Stimulated activated CD8-positive, alpha-beta memory T cell treated with anti-CD3 and anti-CD28 coated beads, Interleukin-7, amount 100 ng/mL, for 4 hours (primary cell): ENCODE results near the gene S100A4.
"Not testable (repeated sequence)": the region's sequence is repeated elsewhere in the genome, so short reads cannot be mapped to it uniquely, and the experiment has no call there.

Experiments used
- DNase-seq, 2 donors: peaks; one replicate each; pipeline ENCODE4 v3.0.0-alpha.2; 2020; ENCODE audit warnings: low read depth in 2 of 2

The S100A4 gene

DNA sequence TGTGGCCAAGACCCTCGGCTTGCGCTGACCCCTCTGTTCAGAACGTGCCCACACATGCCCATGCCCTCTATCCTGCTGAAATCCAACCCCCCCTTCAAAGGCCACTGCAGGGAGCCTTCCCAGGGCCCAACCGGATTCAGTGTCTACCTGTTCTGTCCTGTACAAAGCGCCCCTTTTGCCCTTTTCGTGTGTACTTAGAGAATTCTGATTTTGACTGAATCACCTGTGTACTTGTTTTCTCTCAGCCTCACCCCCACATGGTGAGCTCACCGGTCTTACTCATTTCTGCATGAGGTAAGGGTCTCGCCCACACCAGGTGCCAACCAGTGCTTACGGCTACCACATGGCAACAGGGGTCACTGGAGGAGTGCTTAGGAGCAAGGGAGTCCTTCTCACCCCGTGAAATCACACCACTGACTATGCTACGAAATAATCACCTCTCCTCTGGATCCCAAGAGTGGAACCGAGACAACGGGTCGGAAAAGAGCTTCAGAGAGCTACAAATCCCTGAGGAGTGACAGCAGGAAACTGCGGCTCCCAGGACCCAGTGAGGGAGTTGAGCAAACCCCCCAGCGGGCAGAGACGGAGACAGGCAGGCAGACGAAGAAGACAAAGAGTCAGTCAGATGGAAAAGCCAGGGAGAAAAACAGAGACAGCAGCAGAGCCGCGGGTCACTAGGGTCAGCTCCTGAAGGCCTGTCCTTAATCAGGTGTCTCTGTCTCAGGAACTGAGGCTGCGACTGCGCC lies 22.2 kb upstream of the S100A4 start:
- peak in 1 of 2 donors; percentile 26 for DNase-seq

DNA sequence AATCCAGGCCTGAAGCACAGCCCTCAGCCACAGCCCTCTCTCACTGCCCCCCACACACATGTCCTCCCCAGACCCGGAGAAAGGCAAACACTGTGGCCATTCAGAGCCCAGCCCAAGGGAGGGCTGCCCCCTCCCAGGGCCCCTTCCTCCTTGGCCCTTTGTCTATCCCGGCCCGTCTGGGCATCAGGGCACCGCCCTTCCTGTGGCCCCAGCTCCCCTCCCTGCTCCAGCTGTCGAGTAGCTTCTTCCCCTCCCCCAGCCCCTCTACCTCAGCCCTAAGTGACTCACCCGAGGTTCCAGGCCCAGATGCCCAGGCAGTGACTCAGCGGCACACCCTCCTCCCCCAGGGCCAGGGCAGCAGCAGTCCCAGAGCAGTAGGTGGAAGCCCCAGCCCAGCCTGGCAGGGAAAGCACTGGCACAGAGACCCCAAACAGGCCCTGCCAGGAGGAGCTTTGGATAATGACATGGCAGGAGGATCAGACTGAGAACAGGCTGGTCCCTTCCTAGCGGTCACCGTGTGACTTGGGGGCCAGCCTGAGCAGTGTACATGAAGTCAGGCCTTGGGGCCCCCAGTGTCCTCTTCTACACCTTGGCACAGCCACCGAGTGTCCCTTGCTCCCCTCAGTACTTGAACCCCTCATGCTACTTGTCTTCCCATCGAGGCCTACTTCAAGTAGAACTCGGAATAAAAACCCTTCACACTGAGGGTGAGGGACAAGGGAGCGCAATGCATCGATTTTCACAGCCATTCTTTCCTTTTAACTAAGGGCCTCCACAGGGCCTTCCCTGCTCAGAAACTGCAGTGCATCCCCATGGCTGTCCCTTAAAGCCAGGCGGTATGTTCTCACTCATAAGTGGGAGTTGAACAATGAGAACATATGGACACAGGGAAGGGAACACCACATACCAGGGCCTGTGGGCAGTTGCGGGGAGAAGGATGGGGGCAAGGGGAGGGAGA lies 21.1 kb upstream of the S100A4 start:
- DNase-seq, result peak; percentile 88 to 90

DNA sequence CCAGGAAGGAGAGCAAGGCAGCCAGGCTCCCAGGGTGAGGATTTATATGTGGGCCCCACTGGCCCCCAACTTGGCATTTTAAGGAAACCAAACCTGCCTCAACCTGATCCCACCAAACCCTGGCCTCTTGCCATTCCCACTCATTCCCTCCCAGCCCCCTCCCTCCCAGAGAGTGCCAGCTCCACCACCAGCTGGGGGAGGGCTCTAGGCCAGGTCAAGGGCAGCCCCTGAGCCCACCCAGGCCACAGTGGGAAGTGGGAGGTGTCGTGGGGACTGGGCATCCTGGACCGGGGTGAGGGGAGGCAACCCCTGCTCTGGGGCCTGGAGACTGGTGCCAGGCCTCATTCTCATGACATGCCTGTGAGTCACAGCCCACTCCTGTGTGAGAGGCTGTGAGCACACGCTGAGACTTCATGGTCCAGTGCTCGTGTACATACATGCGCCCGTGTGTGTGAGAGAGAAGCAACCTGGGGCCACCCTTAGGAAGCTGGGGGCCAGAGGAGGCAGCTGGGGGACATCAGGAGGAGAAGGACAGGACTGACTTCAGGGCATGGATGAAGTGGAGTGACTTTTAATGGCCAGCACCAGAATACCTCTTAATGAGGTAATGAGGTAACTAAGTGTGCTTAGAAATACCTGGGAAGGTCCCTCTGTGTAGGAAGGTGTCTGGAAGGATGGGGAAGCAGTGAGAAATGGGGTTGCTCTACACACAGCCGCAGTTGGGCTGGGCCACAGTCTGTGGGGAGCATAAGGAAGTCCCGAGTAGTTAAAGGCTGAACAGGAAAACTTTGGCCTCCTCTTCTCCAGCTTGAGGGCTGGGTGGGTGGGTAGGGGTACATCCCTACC lies 20.1 kb upstream of the S100A4 start, which contains the start of gene S100A2:
Gene S100A2 (minus strand): TSS at position 316 of the 846 bp plus-strand sequence. CDS start 1,967 bp downstream, outside the sequence.
- DNase-seq, result peak in 1 of 2 donors; percentile 50

DNA sequence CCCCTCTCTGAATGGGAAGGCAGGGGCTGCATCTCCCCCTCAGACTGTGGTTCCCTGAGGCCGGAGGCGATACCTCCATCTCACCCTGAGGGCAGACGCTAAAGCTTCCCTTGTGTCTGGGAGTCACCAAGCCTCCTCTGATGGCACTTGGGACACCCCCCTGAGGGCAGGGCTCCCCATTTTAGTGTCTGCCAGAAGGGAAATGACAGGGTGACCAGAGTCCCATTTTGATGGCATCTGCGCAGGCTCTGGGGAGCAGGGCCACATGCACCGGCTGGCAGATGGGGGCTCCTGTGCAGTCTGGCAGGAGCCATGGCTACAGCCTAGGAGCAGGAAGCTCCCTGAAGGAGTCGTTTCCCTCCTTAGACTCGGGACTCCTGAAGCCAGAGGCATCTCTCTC lies 18.4 kb upstream of the S100A4 start:
- no peak for DNase-seq

DNA sequence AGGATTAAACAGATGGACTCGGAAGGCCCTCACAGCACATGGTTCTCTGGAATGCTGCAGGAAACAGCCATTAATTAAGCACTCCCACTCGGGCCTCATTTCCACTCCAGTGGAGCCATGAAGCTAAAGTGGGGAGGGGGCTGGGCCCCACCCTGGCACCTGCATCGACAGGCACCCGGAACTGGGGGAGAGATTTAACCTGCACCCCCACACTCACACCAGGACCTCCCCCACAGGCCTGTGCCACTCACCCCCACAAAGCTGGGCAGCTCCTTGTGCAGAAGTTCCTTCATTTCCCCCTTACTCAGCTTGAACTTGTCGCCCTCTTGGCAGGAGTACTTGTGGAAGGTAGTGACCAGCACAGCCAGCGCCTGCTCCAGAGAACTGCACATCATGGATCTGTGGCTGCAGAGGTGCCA lies 17.9 kb upstream of the S100A4 start:
- no peak for DNase-seq

DNA sequence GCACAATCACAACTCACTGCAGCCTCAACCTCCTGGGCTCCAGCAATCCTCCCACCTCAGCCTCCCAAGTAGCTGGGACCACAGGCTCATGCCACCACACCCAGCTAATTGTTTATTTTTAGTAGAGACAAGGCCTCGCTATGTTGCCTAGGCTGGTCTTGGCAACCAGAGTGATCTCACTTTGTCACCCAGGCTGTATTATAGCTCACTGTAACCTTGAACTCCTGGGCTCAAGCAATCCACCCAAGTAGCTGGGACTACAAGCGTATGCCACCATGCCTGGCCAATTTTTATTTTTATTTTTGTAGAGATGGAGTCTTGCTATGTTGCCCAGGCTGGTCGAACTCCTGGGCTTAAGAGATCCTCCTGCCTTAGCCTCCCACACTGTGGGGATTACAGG lies 16.4 kb upstream of the S100A4 start:
- DNase-seq, result not testable (repeated sequence)

DNA sequence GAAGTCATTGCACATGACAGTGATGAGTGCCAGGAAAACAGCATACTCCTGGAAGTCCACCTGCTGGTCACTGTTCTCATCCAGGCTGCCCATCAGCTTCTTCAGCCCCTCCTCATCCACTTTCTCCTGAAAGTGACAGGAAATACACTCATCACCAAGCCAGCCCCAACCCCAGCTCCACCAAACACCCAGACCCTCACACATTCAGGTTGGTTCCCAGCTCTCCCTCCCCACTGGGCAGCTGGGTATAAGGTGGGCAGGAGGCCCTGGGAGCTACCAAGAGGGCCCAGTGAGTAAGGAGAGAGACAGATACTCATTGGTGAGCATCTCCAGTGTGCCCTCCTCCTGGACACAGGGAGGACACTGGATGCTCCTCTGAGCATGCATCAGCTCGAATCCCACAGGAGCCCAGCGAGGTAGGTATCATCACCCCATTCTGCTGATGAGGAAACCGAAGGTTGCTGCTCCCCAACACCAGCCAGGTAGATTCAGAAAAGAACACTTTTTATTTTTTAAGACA lies 15.9 kb upstream of the S100A4 start:
- no peak for DNase-seq

DNA sequence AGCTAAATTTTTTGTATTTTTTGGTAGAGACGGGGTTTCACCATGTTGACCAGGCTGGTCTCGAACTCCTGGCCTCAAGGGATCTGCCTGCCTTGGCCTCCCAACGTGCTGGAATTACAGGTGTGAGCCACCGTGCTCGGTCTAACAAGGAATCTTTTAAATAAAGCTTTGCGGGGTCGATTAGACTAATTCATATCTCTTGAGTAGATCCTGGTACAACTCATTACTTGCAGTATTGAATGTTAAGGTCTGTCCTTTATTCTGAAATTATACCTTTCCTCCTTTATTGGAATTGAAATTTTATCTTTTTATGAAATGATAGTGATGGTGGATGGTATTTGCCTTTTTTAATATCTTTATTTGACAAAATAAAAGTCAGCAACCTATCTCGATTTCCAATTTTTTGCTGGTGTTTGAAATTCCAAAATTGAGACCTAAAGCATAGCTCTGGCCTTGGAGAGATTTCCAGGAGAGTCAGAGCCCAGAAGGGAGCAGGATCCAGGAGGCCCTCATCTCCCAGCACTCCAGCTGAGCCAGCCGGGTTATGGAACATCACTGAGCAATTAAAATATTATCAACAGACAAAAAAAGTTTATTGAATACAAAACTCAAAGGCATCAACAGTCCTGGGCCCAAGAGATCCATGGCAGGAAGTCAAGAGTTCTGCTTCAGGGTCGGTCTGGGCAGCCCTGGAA lies 15.3 kb upstream of the S100A4 start:
- DNase-seq, result no peak

DNA sequence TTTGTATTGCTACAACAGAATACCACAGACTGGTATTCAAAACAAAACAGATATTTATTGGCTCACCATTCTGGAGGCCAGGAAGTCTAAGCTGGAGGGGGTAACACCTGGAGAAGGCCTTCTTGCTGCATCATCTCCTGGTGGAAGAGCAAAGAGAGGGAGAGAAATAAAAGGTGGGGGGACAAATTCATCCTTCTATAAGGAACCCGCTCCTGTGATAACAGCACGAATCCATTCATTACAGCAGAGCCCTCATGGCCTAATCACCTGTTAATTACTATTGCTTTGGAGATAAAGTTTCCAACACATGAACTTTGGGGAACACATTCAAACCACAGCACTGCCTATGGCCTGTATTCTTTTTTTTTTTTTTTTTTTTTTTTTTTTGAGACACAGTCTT lies 14.6 kb upstream of the S100A4 start:
- DNase-seq, result no peak

DNA sequence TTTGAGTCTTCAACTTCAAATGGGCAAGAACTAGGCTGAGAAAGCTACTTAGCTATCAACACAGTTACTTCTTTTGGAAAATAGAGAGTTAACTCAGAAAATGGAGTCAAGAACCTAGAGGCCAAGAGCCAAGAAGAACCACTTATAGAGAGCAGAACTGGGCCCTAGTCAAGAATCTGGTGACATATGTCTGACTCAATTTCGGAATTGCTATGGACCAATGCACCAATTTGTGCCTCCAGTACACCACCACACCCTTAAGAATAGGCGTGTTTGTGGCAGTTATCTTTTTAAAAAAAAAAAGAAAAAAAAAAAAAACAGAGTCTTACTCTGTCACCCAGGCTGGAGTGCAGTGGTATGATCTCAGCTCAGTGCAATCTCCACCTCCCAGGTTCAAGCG lies 12.3 kb upstream of the S100A4 start:
- DNase-seq, result no peak

DNA sequence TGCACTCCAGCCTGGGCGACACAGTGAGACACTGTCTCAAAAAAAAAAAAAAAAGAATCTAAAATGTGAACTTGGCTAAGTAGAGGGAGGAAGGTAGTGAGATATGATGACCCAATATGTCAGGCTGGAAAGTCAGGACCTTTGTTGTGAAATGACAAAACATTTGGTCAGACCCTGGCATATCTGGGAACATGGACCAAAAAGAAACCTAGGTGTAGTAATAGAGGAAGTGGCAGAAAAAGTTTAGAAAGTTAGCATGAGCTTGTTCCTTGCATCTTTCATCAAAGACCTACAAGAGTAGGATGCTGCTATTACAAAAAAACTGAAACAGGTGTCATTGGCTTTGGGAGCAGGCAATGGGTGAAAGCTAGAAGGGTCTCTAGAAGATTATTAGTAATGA lies 10.7 kb upstream of the S100A4 start:
- no peak for DNase-seq

DNA sequence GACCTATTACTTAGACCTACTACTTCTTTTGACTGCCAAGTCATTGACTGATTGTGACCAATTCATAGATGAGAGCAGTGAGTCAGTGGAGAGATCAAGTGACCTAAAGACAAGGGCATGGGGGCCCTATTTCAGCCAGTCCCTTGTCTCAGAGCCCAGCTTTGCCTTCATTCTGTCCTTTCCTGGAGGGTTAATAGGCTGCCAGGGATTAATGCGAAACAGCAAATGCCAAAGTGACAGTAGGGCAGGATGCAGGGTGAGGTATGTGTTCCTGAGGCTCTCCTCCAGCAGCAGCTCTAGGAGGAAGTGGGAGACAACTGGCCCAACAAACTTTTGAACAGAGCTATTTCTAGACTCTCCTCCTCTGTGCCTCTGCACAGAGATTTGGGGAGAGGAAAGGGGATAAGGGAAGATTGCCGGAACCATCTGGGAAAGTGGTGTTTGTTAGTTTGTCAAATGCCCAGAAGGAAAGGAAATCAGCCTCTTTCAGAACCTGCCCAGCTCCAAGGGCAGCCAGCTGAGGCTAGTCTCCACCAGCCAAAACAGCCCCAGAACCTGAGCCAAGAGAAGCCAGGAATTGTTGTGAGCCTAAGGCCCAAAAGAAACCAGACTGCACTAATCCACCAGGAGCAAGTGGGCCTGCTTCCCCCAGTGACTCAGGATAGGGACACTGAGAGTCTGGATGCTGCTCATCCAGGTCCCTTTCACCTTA lies 8.4 kb upstream of the S100A4 start:
- DNase-seq, result no peak

DNA sequence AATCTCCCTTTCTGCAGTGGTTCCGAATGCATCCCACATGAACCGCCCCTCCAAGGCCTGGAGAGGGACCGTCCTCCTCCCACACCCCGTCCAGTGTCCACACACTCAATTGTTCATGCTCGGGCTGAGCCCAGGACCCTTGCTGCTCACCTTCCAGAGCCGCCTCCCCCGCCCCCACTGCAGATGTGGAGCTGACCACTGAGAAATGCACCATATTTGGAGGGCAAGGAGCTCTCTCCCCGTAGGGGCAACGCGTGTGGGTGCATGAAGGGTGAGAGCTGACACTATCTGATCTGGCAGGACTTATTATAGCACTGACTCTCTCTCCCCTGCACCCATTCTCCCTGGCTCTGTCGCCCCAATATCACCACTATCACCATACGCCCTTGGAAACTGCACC lies 7.5 kb upstream of the S100A4 start:
- DNase-seq, result no peak

DNA sequence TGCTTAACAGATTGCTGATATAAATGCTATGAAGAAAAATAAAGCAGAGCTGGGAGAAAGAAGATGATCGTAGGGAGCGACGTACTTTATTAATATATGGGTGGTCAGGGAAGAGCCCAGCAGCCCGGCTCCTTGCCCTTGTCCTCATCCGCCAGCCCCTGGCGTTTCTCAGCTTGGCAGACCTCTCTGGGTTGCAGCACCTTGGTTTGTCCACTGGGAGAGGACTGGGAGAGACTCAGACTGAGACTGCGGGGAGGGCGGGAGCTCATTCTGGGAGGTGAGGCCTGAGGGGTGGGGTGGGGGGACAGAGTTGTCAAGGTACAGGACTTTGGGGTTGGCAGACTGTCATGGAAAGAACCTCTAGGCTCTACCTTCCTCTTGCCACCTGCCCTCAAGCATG lies 6.7 kb upstream of the S100A4 start:
- no peak for DNase-seq

DNA sequence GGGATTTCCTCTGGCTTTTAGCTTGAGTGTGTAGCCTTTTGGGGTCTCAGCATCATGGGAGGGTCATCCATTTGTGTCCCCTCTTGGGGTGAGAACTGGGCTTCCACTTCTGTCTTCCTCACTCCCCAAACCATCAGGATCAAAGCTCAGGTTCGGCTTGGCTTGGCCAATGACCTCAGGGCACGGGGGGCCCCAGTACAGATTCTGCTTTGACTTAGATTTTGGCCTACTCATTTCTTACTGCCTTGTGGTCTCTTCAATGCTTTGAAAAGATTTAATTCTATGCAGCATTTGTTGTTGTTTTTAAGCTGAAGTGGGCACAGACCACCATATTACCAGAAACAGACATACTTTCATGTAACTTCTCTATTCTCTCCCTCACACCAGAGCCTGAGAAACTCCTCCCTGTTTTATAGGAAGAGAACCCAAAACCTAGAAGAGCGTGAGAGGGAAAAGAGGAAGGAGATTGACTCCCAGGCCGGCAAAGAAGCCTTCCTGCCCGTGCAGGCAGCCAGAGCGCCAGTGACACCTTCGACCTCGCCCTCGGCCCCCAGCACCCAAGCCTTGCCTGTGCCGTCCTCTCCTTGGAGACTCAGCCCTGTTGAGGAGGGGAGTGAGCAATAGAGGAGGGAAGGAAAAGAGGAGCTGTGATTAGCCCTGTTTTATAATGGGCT lies 5.4 kb upstream of the S100A4 start:
- DNase-seq, result no peak

DNA sequence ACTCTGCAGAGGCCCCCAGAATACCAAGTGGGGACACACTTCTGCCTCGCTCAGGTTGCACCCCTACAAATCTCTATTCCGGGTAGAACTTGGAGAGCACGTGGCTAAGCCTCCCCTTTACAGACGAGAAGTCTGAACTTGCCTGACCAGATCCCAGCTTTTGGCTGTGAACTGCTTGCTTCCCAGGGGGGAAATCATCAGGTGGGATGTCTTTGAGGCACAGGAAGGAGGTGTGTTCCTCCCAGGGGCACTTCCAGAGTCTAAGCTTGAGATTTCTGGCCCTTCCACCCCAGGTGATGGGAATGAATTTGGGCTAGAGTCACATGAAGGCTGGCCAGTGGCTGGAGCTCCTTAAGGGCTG lies 4.8 kb upstream of the S100A4 start:
- no peak for DNase-seq

DNA sequence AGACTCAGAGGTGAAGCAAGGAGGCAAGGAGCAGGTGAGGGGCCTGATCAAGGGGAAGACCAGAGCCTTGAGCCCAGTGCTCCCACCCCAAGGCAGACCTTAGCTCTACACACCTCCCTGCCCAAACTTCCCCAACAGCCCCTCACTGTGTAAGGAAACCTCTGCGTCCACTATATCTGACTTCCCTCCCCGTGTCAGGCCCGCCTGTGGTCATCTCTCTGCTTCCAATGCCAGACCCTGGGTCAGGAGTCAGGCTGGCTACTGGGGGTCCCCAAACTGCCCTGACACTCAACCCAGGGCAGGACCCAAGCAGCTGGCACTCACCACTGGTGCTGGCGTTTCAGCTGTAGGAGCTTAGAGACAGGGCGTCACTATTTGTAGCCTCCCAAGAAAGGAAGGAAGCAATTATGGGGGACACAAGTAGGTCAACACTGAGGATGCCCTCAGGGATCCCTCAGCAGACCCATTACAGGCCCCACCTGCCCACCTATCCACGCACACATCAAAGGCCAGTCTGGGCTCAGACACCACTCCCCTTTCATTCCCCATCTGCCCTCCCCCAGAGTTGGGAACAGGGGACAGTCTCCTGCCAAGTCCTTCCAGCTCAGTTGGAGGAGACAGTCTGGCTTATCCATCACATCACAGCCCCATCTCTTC lies 4.3 kb upstream of the S100A4 start:
- DNase-seq, result no peak

DNA sequence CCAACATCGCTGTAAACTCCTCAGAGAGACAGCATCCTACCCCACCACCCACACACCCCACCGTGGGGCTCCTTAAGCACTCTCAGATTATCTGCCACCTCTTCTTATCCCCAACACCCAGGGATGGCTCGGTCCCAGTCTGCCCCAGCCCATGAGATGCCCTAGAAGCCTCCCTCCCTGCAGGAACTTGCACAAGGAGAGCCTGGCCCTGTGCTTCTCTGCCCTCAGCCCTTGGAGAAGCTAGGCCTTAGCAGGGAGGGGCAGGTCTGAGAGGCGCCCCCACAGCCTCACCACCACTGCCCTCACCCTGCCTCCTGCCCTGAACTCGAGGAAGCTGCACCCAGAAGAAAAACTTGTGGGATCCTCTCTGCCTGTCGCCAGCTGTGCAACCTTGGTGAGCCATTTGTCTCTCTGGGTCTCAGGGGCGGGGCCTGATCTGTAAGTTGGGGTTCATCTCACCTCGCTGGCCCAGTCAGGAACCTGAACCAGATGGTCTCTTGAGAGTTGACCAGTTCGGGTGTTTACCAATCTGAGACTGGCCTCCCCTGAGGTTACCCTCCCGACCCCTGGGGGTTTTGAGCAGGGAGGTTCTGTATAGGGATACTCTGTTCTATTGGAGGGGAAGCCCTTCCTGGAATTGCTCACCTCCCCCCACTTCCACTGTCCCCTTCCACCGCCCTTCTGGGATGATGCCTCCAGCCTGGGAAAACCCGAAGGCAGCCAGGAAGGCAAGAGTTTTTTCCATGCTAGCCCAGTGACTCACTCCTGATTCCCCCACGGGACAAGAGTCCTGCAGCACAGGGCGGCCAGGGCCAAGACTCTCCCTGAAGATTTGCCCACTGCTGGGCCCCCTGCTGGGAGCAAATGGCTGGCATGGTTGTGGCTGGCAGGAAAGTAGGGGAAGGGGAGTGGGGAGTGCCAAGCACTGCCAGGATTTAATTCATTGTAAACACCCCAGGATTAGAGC lies 3.4 kb upstream of the S100A4 start, which contains the start of gene S100A3:
Gene S100A3 (minus strand): TSS at position 537 of the 967 bp plus-strand sequence. CDS start 773 bp downstream, outside the sequence.
- no peak for DNase-seq
